ENCODE results near the gene ZDHHC8.

Gene ZDHHC8

GRCh38 chr22:20192293-20192971 lies 60.8 kb downstream of the ZDHHC8 start:
- Mint-ChIP-seq H3K27ac (no peak overlapping the region), H3K36me3 (no peaks in the 10 kb centered on the region), H3K9me3 (no peaks in the 10 kb centered on the region), H3K27me3 (no peaks in the 10 kb centered on the region), H3K4me3 (no peak overlapping the region), H3K4me1 (no peaks in the 10 kb centered on the region)
- DNase-seq: no peak
- CTCF ChIA-PET: interaction anchor here (0.8 kb wide), 1 partner anchor 14 kb away, joined by 3 read pairs; no protein-coding TSS in a partner anchor

DNA sequence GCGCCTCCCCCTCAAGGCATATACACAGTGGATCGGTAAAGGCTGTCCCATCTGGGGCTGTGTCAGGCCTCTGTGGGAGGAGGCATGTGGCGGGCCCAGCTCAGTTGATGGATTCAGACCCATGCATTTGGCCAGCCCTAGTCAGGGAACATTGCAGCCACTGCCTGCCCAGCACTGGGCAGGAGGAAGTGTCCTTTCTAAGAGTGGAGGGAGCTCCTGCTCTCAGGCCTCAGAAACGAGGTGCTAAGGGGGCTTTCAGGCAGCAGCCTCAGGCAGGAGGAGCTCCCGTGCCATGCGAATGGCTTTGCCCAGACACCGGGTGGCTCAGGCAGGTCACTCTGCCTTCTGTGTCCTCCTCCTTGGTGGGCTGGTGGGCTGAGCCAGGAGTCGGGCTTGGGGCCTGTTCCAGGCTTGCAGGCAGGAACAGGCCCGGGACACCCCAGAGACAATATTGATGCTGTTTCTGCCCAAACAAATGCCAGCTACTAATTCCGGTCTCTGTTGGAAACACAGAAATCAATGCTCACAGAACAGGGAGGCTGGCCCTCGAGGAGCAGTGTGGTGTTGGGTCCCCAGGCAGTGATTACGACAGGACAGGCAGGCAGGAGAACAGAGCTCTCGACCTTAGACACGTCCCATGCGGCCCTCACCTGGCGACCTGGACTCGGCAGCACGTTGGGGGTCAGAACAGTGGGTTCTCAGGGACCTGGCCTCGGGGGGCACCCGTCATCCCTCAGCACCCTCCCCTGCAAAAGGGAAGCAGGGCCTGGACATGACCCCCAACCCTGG lies 61.6 kb downstream of the ZDHHC8 start:
- Mint-ChIP-seq H3K27ac (no peak overlapping the region), H3K36me3 (no peaks in the 10 kb centered on the region), H3K27me3 (peaks cover 4% of the 10 kb centered on the region), H3K4me3 (no peak overlapping the region), H3K4me1 (no peaks in the 10 kb centered on the region), H3K9me3 (no peaks in the 10 kb centered on the region)
- DNase-seq: no peak
- CTCF ChIA-PET: interaction anchor here (0.8 kb wide), 1 partner anchor 13 kb away, joined by 3 read pairs; no protein-coding TSS in a partner anchor

DNA sequence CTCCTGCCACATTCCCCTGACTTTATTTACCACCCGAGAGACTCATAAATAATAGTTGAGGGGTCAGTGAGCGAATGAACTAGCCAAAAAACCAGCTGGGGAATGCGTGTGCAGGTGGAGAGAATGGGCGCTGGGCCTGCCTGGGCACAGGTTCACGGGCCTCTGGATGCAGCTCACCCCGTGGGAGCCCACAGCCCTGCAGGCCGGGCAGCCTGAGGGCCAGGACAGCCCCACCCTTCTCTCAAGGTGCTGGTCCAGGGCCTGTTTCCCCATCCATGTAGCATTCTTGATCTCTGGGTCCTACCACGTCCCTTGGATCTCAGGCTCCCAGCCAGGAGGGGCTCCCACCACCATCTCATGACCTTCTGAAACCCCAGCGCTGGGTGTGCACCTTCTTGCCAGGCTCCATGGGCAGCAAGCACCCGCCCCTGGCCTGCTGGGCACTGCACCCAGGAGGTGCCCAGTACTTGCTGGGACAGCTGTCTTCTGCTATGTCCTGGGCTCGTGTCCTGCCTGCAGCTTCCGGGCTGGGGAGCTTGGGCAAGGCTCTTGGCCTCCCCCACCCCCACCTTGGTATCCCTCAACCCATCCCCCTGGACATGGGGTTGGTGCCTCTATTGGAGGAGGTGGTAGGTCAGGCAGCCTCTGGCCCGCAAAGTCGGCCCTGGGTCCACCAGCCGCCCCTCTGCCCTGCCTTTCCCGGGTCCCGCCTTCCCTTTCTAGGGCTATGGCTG lies 62.3 kb downstream of the ZDHHC8 start:
- H3K27ac Mint-ChIP-seq: no peak overlapping the region
- H3K9me3 Mint-ChIP-seq: no peaks in the 10 kb centered on the region
- CTCF ChIA-PET: interaction anchor here (1.0 kb wide), 1 partner anchor 37 kb away, joined by 3 read pairs; no protein-coding TSS in a partner anchor
- peaks cover 5% of the 10 kb centered on the region for H3K27me3 Mint-ChIP-seq
- no peaks in the 10 kb centered on the region for H3K4me1 Mint-ChIP-seq
- H3K36me3 Mint-ChIP-seq: no peaks in the 10 kb centered on the region
- no peak for DNase-seq
- no peak overlapping the region for H3K4me3 Mint-ChIP-seq

DNA sequence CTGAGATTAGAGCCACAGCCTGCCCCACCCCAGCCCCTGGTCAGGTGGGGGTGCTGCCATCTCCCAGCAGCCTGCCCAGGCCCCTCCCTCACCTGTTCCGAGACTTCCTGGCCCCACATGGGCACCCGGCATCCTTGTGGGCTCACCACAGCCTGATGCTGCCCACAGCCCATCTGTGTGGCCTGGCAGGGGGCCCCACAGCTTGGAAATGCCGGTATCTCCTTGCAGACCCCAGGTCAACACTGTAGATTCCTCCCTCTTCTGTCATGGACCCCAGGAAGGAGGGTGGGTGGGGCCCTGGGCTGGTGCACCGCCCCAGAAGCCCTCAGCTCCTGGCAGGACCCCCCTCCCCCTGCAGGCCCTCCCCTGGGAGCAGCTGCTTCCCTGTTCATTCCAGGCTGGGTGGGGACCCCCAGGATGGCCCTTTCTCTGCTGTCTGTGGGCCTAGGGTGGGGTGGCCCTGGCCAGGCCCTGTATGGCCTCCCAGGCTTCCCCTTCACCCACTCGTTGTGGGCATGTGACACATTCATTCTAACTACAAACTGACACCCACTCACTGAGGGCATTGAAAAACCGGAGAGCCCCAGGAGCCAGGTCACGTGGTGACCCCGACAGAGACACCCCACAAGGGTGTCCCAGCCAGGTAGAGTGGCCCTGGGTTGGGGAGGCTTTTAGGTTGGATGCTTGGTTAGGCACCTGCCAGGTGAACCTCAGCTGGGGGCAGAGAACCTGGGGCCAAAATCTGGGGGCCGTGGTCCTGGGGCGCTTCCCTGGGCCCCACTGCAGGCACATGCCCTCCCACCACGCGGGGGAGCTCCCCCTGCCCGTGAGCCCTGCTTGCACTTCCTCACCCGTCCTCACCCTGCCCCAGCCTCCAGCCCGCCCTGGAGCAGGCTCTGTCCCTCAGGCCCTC lies 63.3 kb downstream of the ZDHHC8 start:
- Mint-ChIP-seq H3K36me3 (no peaks in the 10 kb centered on the region), H3K27me3 (peaks cover 5% of the 10 kb centered on the region), H3K27ac (no peak overlapping the region), H3K4me1 (no peaks in the 10 kb centered on the region), H3K9me3 (no peaks in the 10 kb centered on the region), H3K4me3 (no peak overlapping the region)
- no peak for DNase-seq
- CTCF ChIA-PET: interaction anchor here (1.0 kb wide), 1 partner anchor 38 kb away, joined by 3 read pairs; no protein-coding TSS in a partner anchor

GRCh38 chr22:20196094-20196842 lies 64.7 kb downstream of the ZDHHC8 start:
- CTCF ChIA-PET: no interaction called here
- no peaks in the 10 kb centered on the region for H3K4me1 Mint-ChIP-seq

More at GRCh38 chr22:20196094-20196842, 64.7 kb downstream of the ZDHHC8 start:
- H3K4me3 Mint-ChIP-seq: no peak overlapping the region
- H3K27ac Mint-ChIP-seq: no peak overlapping the region
- DNase-seq: no peak
- H3K36me3 Mint-ChIP-seq: no peaks in the 10 kb centered on the region
- peaks cover 5% of the 10 kb centered on the region for H3K27me3 Mint-ChIP-seq
- H3K9me3 Mint-ChIP-seq: no peaks in the 10 kb centered on the region

Data from activated naive CD4-positive, alpha-beta T cell treated with anti-CD3 and anti-CD28 coated beads, Interleukin-2, amount 10 ng/mL, durations not matched to agents 7 days and 5 days (primary cell).